A549 (cell line): ENCODE data around the gene FCN1. TPM values are rescaled to one million over a fixed set of nuclear protein-coding genes. Genes with fewer than 3 reads are reported as not detected.
A peak's percentile ranks its signal among the peaks of the same experiment; 100 is the strongest.

ENCODE experiments used
- ATAC-seq, 2 experiments: fragments of 200-7000 bp in 1 of 2; fragments of >200 bp in 1 of 2; cut with Nextera tagmentation in 1 of 2; cut with Tn5 transposase in 1 of 2; 3 replicates each; pipeline versions ENCODE4 v1.8.0 to v1.9.1; 2018 to 2020; ENCODE audit warnings: mild to moderate bottlenecking in 1 of 2, moderate library complexity in 1 of 2
- CTCF ChIA-PET: fragments of 300-600 bp; sonication (Branson Sonifier 250); formaldehyde crosslinking; extraction: SDS; loops from one replicate; lab custom pipeline; 2021; ENCODE audit warnings: antibody characterized with exemption, inconsistent platforms; lab: Yijun Ruan, JAX
- POLR2A ChIA-PET: fragments of 350-600 bp; formaldehyde crosslinking; extraction: SDS; loops from one replicate; lab custom pipeline; 2021; ENCODE audit warnings: antibody characterized with exemption, inconsistent platforms; lab: Yijun Ruan, JAX
- DNase-seq, 2 experiments: peaks; one replicate each; pipeline versions ENCODE4 v3.0.0 to v3.0.0-alpha.2; 2011 to 2016; ENCODE audit warnings: low read depth in 1 of 2, low spot score in 1 of 2
- FAIRE-seq: peaks from 2 replicates; lab custom pipeline; 2011; peaks lifted over from hg19 to GRCh38; lab: Jason Lieb, UNC
- H3K27ac ChIP-seq, 2 experiments: fragments of >200 bp; sonication (Bioruptor Twin); formaldehyde crosslinking; 3 replicates each; pipeline ENCODE4 v1.5.1; 2016 to 2017
- H3K4me1 ChIP-seq: fragments of >200 bp; sonication (Bioruptor Twin); formaldehyde crosslinking; 3 replicates; pipeline ENCODE4 v1.6.1; 2016
- H3K4me2 ChIP-seq: fragments of >200 bp; sonication (Bioruptor Twin); formaldehyde crosslinking; 3 replicates; pipeline ENCODE4 v1.6.1; 2016
- H3K4me3 ChIP-seq: fragments of >200 bp; sonication (Bioruptor Twin); formaldehyde crosslinking; 3 replicates; pipeline ENCODE4 v1.5.1; 2016
- H3K9me3 ChIP-seq: fragments of >200 bp; sonication (Bioruptor Twin); formaldehyde crosslinking; 3 replicates; pipeline ENCODE4 v1.6.1; 2016
- CBX2 ChIP-seq: fragments of 200-600 bp; sonication (generic); IDR thresholded peaks from 2 replicates; pipeline ENCODE4 v1.6.1; 2016; ENCODE audit warnings: low read depth, mild to moderate bottlenecking, borderline replicate concordance
- CBX8 ChIP-seq: fragments of 200-600 bp; sonication (generic); IDR thresholded peaks from 2 replicates; pipeline ENCODE4 v1.6.1; 2016
- CEBPB ChIP-seq, 2 experiments: fragments of >200 bp in 1 of 2; sonication (Bioruptor Twin) in 1 of 2; formaldehyde crosslinking in 1 of 2; IDR thresholded peaks; 2 replicates each; pipeline ENCODE4 v1.6.1; 2012 to 2016
- CHD2 ChIP-seq: fragments of 150-350 bp; IDR thresholded peaks from 2 replicates; pipeline ENCODE4 v1.6.1; 2014; ENCODE audit warnings: low read length; ENCODE audit not compliant: partially characterized antibody
- ESRRA ChIP-seq: fragments of 150-350 bp; IDR thresholded peaks from 2 replicates; pipeline ENCODE4 v1.6.1; 2014; ENCODE audit warnings: mild to moderate bottlenecking, low read length, borderline replicate concordance
- FOSB ChIP-seq: fragments of 250-450 bp; sonication (Bioruptor Pico); IDR thresholded peaks from 2 replicates; pipeline ENCODE4 v1.5.0; 2020; ENCODE audit warnings: mild to moderate bottlenecking, moderate library complexity
- FOSL2 ChIP-seq, 2 experiments: fragments of 450-650 bp in 1 of 2; fragments of >200 bp in 1 of 2; sonication (Bioruptor Twin) in 1 of 2; formaldehyde crosslinking; IDR thresholded peaks; 2 replicates each; pipeline versions ENCODE4 v1.5.0 to v1.6.1; 2016 to 2020; ENCODE audit warnings: mild to moderate bottlenecking in 1 of 2, moderate library complexity in 1 of 2
- FOXS1 ChIP-seq: fragments of 250-450 bp; sonication (Bioruptor Pico); IDR thresholded peaks from 2 replicates; pipeline ENCODE4 v1.5.0; 2020; ENCODE audit warnings: mild to moderate bottlenecking, moderate library complexity
- JUN ChIP-seq, 2 experiments: fragments of >200 bp; sonication (Bioruptor Twin); formaldehyde crosslinking; IDR thresholded peaks; 2 replicates in 1 of 2; 3 replicates in 1 of 2; pipeline ENCODE4 v1.6.1; 2016 to 2017
- JUNB ChIP-seq: fragments of >200 bp; sonication (Bioruptor Twin); formaldehyde crosslinking; IDR thresholded peaks from 2 replicates; pipeline ENCODE4 v1.6.1; 2016
- KDM1A ChIP-seq: fragments of 200-600 bp; sonication (generic); IDR thresholded peaks from 2 replicates; pipeline ENCODE4 v1.6.1; 2016; ENCODE audit warnings: low read depth, mild to moderate bottlenecking
- NR3C1 ChIP-seq: fragments of >200 bp; sonication (Bioruptor Twin); formaldehyde crosslinking; IDR thresholded peaks from 3 replicates; pipeline ENCODE4 v1.6.1; 2017
- PHF8 ChIP-seq: fragments of 200-600 bp; sonication (generic); IDR thresholded peaks from 2 replicates; pipeline ENCODE4 v1.6.1; 2016; ENCODE audit warnings: low read depth, mild to moderate bottlenecking, antibody characterized with exemption, moderate library complexity, borderline replicate concordance
- RAD21 ChIP-seq, 2 experiments: fragments of >200 bp in 1 of 2; sonication (Bioruptor Twin) in 1 of 2; formaldehyde crosslinking in 1 of 2; IDR thresholded peaks in 1 of 2; conservative IDR thresholded peaks in 1 of 2; 2 replicates in 1 of 2; 3 replicates in 1 of 2; pipeline ENCODE4 v1.6.1; 2012 to 2018; ENCODE audit warnings: inconsistent platforms in 1 of 2
- RFX5 ChIP-seq: fragments of 450-650 bp; IDR thresholded peaks from 2 replicates; pipeline ENCODE4 v1.7.1; 2014; ENCODE audit warnings: antibody characterized with exemption, mild to moderate bottlenecking, moderate library complexity
- SMC3 ChIP-seq: fragments of >200 bp; sonication (Bioruptor Twin); formaldehyde crosslinking; IDR thresholded peaks from 3 replicates; pipeline ENCODE4 v1.6.1; 2018; ENCODE audit warnings: inconsistent platforms
- TP53 ChIP-seq: fragments of 250-450 bp; sonication (Bioruptor Pico); IDR thresholded peaks from 2 replicates; pipeline ENCODE4 v1.5.0; 2021; ENCODE audit warnings: mild to moderate bottlenecking, moderate library complexity
- ZFP36 ChIP-seq: fragments of 450-650 bp; IDR thresholded peaks from 2 replicates; pipeline ENCODE4 v1.6.1; 2014; ENCODE audit warnings: borderline replicate concordance; ENCODE audit not compliant: partially characterized antibody
- ZSCAN20 ChIP-seq: fragments of 250-450 bp; sonication (Bioruptor Pico); IDR thresholded peaks from 2 replicates; pipeline ENCODE4 v1.8.0; 2022; ENCODE audit warnings: mild to moderate bottlenecking, moderate library complexity
- WGBS: methylation state at CpG from one replicate; pipeline ENCODE4 v1.1.6; 2017; ENCODE audit errors: missing lambda C conversion rate; 5-methylcytosine and 5-hydroxymethylcytosine counted together
- polyA plus RNA-seq, 4 experiments: library from polyadenylated mRNA; depleted of rRNA in 3 of 4; stranded (reverse); fragments of >200 nt; fragmentation: RNase III in 1 of 4; extraction: RNeasy Plus Mini Kit Qiagen cat#74134 plus additional on column Dnase treatment in 1 of 4; gene quantifications; 2 replicates in 3 of 4; 3 replicates in 1 of 4; pipeline ENCODE4 v1.2.3, GENCODE V29; 2011 to 2017
- TF ChIP-seq, protein P1 (sequence below): fragments of 150-350 bp; IDR thresholded peaks from 2 replicates; pipeline ENCODE4 v1.6.1; 2014; ENCODE audit warnings: low read depth, mild to moderate bottlenecking, low read length
- TF ChIP-seq, protein P2 (sequence below): fragments of 250-450 bp; sonication (Bioruptor Pico); IDR thresholded peaks from 2 replicates; pipeline ENCODE4 v1.5.0; 2020; ENCODE audit warnings: low read depth, mild to moderate bottlenecking, moderate library complexity

FCN1 gene
- polyA plus RNA-seq, 2 of the 4 experiments (the other 2 are of a cell fraction), result not detected

GRCh38 chr9:134895908-134896833 lies 21.5 kb downstream of the FCN1 start (continued):
- no peak for TF ChIP-seq ZSCAN20 (CRISPR knock-in tag)
- no peak for TF ChIP-seq SMC3
- TF ChIP-seq CEBPB (IDR thresholded peaks at IDR 0.05), result no peak
- no peak for TF ChIP-seq ZFP36
- TF ChIP-seq CHD2, result no peak

- FAIRE-seq, result no peak
- ChIA-PET POLR2A (no interaction called here), CTCF (no interaction called here)
- no peak overlapping the region for H3K4me3 ChIP-seq
- 0 out of 6 replicates have a peak, but pooled peaks of 1 of the 2 experiments have one; percentile 8 for ATAC-seq
- 25% methylated on average over 2 of the region's 2 CpGs for WGBS
- peaks cover 24% of the 10 kb centered on the region for H3K4me1 ChIP-seq
- H3K27ac ChIP-seq, result peak overlapping the region; percentile 72 to 79
- TF ChIP-seq ZSCAN20 (CRISPR knock-in tag), result no peak
- peaks cover 21% of the 10 kb centered on the region; the same call in 2 of the 3 replicates for H3K9me3 ChIP-seq
- peak overlapping the region; percentile 77 for H3K4me2 ChIP-seq
- no peak for DNase-seq
Measured at GRCh38 chr9:134895567-134895907, 22.2 kb downstream of the FCN1 start.

GRCh38 chr9:134895097-134895496 lies 22.6 kb downstream of the FCN1 start:
- ChIA-PET CTCF (no interaction called here), POLR2A (no interaction called here)
- FAIRE-seq (no peak), ATAC-seq (no peak), DNase-seq (no peak)
- Histone ChIP-seq H3K4me3 (no peak overlapping the region), H3K4me1 (peaks cover 24% of the 10 kb centered on the region), H3K4me2 (peak overlapping the region; percentile 77), H3K9me3 (peaks cover 21% of the 10 kb centered on the region; the same call in 2 of the 3 replicates), H3K27ac (peak overlapping the region; percentile 72 to 79)
- 24% methylated on average over 3 of the region's 3 CpGs for WGBS
- TF ChIP-seq, protein P1, sequence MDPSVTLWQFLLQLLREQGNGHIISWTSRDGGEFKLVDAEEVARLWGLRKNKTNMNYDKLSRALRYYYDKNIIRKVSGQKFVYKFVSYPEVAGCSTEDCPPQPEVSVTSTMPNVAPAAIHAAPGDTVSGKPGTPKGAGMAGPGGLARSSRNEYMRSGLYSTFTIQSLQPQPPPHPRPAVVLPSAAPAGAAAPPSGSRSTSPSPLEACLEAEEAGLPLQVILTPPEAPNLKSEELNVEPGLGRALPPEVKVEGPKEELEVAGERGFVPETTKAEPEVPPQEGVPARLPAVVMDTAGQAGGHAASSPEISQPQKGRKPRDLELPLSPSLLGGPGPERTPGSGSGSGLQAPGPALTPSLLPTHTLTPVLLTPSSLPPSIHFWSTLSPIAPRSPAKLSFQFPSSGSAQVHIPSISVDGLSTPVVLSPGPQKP, result no peak
- TF ChIP-seq ESRRA, result no peak

- TF ChIP-seq NR3C1 (no peak), KDM1A (no peak), JUNB (no peak), FOXS1 (no peak), PHF8 (no peak), JUN (IDR thresholded peaks at IDR 0.05) (no peak), FOSL2 (IDR thresholded peaks at IDR 0.05) (no peak), FOSL2 (CRISPR knock-in tag; IDR thresholded peaks at IDR 0.05) (no peak), RFX5 (no peak), FOSB (CRISPR knock-in tag) (no peak), RAD21 (conservative IDR thresholded peaks at IDR 0.05 in 1 of 2, IDR thresholded peaks at IDR 0.05 in 1 of 2) (no peak), CBX8 (no peak), ZFP36 (no peak), CHD2 (no peak), TP53 (CRISPR knock-in tag) (no peak), CBX2 (no peak)
- TF ChIP-seq, protein P2, sequence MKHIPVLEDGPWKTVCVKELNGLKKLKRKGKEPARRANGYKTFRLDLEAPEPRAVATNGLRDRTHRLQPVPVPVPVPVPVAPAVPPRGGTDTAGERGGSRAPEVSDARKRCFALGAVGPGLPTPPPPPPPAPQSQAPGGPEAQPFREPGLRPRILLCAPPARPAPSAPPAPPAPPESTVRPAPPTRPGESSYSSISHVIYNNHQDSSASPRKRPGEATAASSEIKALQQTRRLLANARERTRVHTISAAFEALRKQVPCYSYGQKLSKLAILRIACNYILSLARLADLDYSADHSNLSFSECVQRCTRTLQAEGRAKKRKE (CRISPR knock-in tag), result no peak
- H3K9me3 ChIP-seq, result peaks cover 20% of the 10 kb centered on the region; the same call in 2 of the 3 replicates
- no peak overlapping the region for H3K4me3 ChIP-seq
- no peak overlapping the region for H3K4me2 ChIP-seq
- DNase-seq (no peak), ATAC-seq (no peak), FAIRE-seq (no peak)
- CTCF ChIA-PET, result no interaction called here
- POLR2A ChIA-PET, result no interaction called here
- H3K4me1 ChIP-seq, result peaks cover 24% of the 10 kb centered on the region
- H3K27ac ChIP-seq, result peak overlapping the region; percentile 72 to 79; a peak in 4 of 6 replicates
- 91% methylated on average over 7 of the region's 7 CpGs for WGBS
Measured at GRCh38 chr9:134894136-134894860, 23.4 kb downstream of the FCN1 start.
